Fibroblast of peridontal ligament (primary cell): ENCODE data around the gene WDR19.
"Not testable (repeated sequence)": the region's sequence is repeated elsewhere in the genome, so short reads cannot be mapped to it uniquely, and the experiment has no call there.

ENCODE experiments used
- DNase-seq: peaks from one replicate; pipeline ENCODE4 v3.0.0-alpha.2; 2010; ENCODE audit errors: extremely low read depth

Gene WDR19

GRCh38 chr4:39181905-39182638, at the start of gene WDR19:
Gene WDR19 (plus strand): TSS chr4:39182529. CDS start chr4:39182558, 29 bp downstream.
- DNase-seq, result peak; percentile 99

GRCh38 chr4:39133623-39134022, 48.7 kb upstream of the WDR19 start:
- DNase-seq, result no peak

DNA sequence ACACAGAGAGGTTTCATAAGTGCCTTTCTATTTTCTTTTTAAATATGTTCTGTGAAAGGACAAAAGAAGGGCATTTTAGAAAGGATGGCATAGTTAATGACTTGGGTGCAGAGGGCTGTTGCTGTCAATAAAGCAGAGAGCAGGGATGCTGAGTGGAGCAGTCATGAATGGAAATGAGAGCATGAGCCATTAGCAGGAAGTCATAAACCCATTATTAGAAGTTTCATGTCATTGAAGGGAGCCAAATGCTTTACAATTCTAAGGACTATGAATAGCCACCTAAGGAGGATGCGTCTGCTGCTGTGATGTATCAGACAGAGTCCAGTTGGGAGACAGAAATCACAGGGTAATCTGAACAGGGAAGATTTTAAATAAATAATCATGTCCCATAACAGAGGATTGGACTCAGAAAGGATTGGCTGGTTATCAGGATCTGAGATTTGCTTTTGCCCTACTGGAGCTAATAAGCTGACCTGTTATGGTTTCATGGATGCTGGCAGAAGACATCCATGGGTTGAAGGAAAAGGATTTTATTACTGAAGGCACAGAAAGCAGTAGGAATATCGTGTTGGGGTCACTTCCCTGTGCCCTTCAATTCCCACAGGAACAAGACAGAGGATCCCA, 47.5 kb upstream of the WDR19 start:
- no peak for DNase-seq

DNA sequence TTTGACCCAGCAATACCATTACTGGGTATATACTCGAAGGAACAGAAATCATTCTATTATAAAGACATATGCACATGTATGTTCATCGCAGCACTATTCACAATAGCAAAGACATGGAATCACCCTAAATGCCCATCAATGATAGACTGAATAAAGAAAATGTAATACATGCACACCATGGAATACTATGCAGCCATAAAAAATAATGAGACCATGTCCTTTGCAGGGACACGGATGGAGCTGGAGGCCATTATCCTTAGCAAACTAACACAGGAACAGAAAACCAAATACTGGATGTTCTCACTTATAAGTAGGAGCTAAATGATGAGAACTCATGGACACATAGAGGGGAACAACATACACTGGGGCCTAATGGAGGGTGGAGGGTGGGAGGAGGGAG, 44.1 kb upstream of the WDR19 start:
- DNase-seq, result not testable (repeated sequence)

DNA sequence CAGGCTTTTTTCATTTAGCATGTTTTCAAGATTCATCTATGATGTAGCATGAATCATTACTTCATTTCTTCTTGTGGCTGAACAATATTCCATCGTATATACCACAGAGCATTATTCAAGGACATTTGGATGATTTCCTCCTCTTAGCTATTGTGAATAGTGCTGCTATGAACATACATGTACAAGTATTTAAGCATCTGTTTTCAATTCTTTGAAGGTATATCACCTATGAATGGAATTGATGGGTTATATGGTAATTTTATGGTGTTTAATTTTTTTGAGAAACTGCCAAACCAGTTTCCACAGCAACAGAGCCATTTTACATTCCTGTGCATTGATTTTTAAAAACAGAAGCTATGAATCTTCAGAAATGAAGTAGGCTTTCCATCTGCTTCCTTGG, 36.1 kb upstream of the WDR19 start:
- peak; percentile 11 for DNase-seq

- no peak for DNase-seq
Measured at GRCh38 chr4:39154009-39154408, 28.3 kb upstream of the WDR19 start.

DNA sequence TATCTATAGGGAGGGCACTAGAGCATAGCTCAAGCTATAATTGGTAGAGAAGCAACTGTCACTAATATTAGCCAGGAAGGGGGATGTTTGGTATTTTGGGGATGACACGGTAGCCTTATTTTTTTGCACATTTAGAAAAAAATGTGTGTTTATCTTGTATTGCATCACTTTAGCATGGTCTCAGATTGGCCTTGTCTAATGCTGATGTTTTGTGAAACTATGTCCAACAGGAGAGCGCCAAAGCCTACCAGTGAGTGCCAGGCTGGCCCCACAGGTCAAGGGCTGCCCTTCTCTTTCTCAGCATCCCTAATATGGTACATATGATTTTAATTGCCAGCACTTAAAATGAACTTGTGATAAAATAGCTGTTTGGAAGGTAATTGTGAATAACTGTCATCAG, 24.8 kb upstream of the WDR19 start:
- no peak for DNase-seq

DNA sequence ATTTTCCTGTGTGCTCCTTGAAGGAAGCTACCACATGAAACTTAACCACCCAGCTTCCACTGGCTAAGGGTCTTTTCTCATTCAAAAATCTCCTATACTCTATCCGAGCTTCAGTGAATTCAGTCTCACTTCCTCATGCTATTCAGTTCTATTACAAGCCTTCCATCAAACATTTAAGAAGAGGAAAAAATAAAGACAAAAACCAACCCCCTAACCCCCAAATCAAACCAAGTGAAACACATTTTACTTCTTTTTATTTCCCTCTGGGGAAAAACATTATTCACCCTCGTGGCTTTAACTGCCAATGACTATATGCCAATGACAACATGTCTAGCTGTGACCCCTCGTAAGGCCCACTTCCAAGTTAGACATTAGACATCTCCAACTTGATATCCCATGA, 16.2 kb upstream of the WDR19 start:
- DNase-seq, result no peak

DNA sequence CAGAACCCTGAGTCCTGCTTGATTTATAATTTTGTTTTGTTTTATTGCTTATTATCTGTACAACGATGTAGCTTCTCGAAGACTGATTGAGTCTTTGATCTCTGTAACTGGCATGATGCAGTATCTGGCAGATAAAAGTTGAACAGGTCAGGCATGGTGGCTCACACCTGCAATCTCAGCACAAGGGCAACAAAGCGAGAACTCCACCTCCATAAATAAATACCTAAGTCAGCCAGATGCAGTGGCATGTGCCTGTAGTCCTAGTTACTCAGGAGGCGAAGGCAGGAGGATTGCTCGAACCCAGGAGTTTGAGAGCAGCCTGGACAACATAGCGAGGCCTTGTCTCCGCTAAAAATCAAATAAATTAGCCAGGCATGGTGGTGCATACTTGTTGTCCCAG, 15.7 kb upstream of the WDR19 start:
- no peak for DNase-seq

DNA sequence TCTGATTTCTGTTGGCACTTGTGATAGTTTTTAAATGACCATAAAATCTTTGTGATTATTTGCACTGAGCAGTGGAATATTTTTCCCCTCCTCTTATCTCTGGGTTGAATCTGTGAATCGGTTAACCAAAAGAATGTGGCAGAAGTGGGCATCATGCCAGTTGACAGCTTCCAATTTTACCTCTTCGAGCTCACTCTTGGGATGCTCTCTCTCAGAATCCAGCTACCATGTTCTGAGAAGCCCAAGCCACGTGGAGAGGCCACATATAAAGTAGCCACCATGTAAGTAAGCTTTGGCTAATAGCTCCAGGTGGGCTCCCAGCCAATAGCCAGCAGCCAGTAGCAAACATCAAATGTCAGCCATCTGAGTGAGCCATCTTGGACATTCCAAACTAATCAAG, 12.9 kb upstream of the WDR19 start:
- DNase-seq, result no peak

GRCh38 chr4:39170301-39170700, 12.0 kb upstream of the WDR19 start:
- no peak for DNase-seq

- peak; percentile 13 for DNase-seq
Measured at GRCh38 chr4:39178706-39179105, 3.6 kb upstream of the WDR19 start.

- no peak for DNase-seq
Measured at GRCh38 chr4:39179681-39180080, 2.6 kb upstream of the WDR19 start.

DNA sequence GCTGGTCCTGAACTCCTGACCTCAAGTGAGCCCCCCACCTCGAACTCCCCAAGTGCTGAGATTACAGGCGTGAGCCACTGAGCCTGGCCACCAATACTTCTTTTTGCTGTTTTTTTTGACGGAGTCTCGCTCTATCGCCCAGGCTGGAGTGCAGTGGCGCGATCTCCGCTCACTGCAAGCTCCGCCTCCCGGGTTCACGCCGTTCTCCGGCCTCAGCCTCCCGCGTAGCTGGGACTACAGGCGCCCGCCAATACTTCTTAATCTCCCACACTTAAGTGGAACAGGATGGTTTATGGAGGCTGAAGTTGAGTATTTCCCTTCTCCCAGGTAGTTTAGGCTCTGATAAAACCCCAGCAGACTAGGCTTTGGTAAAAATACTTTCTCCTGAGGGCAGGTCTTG, 1.7 kb upstream of the WDR19 start:
- DNase-seq, result not testable (repeated sequence)

GRCh38 chr4:39181520-39181904, 817 bp upstream of the WDR19 start:
- no peak for DNase-seq

- no peak for DNase-seq
Measured at GRCh38 chr4:39201963-39202362, 19.6 kb downstream of the WDR19 start.

DNA sequence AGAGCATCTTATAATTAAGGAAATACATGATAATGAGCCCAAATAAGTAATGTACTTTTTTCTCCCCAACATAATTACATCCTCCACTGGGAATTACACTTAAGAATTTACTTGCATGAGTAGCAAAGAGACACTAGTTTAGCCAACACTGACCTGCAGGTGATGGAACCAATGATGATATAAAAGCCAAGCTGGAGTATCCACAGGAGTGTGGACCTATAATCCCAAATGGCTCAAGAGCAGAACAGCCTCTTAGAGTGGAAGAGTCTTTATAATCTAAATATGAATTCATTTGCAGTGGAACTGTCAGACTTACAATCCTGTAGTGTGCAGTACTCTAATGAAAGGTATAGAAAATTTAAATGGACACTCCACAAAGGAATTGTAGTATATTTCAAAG, 22.2 kb downstream of the WDR19 start:
- DNase-seq, result no peak

DNA sequence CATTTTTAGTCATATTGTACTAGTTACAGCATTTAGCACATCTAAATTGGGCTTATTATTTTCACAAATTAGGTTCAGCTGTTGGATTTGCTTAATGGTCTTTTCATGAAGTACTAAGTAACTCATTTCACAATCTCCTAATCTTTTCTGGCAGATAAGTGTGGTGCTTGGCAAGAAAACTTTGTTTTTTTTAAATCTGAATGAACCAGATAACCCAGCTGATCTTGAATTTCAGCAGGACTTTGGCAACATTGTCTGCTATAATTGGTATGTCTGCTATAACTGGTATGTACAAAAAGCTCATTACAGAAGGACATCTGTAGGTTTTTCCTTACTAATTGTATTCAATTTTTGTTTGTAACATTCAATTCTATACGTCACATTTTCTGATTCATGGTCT, 22.7 kb downstream of the WDR19 start:
- peak; percentile 25 for DNase-seq

- no peak for DNase-seq
Measured at GRCh38 chr4:39205476-39205875, 23.1 kb downstream of the WDR19 start.

DNA sequence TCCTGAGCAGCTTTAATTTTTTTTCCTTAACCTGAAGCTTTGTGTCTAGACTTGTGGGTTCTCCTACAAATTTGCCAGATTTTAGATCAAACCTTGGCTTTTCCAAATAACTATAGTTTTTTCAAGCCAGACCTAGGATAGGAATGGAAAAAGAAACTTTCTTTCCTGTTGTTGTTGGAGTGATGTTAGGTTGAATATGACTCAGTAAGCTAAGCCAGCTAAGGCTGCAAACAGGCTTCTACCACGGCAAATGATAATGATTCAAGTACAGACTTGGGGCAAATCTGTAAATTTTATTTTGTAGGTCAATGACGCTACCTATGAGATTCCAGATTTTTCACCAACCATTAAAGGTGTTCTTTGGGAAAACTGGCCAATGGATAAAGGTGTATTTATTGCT, 45.6 kb downstream of the WDR19 start:
- DNase-seq, result peak; percentile 25

DNA sequence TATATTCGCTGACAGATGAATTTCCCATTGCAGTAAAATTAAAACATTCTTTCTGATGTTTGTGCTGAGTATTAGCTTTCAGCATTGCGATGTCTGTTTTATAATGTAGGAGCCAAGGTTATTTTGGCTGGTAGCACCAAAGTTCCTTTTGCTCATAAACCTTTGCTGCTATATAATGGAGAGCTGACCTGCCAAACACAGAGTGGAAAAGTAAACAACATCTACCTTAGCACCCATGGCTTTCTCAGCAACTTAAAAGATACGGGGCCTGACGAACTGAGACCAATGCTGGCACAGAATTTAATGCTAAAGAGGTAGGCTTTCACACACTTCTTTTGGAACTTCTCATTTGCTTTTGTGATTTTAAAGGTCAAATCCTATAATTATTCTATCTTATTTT, 46.0 kb downstream of the WDR19 start:
- DNase-seq, result no peak

- no peak for DNase-seq
Measured at GRCh38 chr4:39230462-39230861, 48.1 kb downstream of the WDR19 start.

- no peak for DNase-seq
Measured at GRCh38 chr4:39231660-39232059, 49.3 kb downstream of the WDR19 start.

GRCh38 chr4:39232100-39232499, 49.8 kb downstream of the WDR19 start:
- DNase-seq, result no peak
